ENCODE results near the gene OGFOD1. TPM values are rescaled to one million over a fixed set of nuclear protein-coding genes. Genes with fewer than 3 reads are reported as not detected.
A peak's percentile ranks its signal among the peaks of the same experiment; 100 is the strongest.

OGFOD1 gene
- 50.0 and 95.0 TPM in 2 replicates for total RNA-seq (ENCODE audit: low replicate concordance)

DNA sequence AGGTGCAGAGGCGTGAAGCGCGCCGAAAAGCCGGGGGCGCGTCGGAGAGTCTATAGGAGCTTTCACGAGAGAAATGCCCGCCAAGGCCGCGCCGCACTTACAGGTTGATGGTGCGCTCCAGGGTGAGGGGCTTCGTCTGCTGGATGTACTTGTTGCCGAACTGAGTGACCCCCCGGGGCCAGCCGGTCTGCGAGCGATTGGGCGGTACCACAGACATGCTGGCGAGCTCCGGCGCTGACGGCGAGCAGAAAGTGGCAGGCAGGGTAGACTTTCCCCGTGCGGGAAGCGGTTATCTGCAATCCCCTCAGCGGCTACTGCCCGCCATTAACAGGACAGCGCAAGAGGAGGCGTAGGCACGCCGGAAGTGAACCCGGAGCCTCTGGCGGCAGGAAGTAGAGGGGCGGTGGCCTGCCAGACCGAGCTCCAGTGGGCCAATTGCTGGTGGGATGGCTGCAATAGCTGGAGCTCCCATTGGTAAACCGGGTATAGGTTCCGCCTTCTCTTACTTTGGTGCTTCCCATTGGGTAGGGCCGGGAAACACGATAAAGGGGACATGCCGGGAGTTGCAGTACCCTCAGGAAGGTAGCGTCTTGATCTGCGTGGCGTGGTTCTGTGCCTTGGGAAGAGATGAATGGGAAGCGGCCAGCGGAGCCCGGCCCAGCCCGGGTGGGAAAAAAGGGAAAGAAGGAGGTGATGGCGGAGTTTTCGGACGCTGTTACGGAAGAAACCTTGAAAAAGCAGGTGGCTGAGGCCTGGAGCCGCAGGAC lies at the start of gene OGFOD1, which contains the start of gene NUDT21:
Gene OGFOD1, plus strand, starts transcription at position 569 of the 767 bp plus-strand sequence. Its CDS starts 59 bp downstream, at position 628.
Gene NUDT21, minus strand, starts transcription at position 347 of the 767 bp plus-strand sequence. Its CDS starts 130 bp downstream, at position 217.
- peak within 1 kb of the TSS; percentile 94 for H3K4me3 ChIP-seq (ENCODE audit: low read depth, low read length)
- TF ChIP-seq, protein P1, sequence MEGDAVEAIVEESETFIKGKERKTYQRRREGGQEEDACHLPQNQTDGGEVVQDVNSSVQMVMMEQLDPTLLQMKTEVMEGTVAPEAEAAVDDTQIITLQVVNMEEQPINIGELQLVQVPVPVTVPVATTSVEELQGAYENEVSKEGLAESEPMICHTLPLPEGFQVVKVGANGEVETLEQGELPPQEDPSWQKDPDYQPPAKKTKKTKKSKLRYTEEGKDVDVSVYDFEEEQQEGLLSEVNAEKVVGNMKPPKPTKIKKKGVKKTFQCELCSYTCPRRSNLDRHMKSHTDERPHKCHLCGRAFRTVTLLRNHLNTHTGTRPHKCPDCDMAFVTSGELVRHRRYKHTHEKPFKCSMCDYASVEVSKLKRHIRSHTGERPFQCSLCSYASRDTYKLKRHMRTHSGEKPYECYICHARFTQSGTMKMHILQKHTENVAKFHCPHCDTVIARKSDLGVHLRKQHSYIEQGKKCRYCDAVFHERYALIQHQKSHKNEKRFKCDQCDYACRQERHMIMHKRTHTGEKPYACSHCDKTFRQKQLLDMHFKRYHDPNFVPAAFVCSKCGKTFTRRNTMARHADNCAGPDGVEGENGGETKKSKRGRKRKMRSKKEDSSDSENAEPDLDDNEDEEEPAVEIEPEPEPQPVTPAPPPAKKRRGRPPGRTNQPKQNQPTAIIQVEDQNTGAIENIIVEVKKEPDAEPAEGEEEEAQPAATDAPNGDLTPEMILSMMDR (IDR thresholded peaks at IDR 0.05; ENCODE audit: insufficient read depth, low read length): no peak
- DNase-seq (ENCODE audit: low read depth): peak; percentile 98

DNA sequence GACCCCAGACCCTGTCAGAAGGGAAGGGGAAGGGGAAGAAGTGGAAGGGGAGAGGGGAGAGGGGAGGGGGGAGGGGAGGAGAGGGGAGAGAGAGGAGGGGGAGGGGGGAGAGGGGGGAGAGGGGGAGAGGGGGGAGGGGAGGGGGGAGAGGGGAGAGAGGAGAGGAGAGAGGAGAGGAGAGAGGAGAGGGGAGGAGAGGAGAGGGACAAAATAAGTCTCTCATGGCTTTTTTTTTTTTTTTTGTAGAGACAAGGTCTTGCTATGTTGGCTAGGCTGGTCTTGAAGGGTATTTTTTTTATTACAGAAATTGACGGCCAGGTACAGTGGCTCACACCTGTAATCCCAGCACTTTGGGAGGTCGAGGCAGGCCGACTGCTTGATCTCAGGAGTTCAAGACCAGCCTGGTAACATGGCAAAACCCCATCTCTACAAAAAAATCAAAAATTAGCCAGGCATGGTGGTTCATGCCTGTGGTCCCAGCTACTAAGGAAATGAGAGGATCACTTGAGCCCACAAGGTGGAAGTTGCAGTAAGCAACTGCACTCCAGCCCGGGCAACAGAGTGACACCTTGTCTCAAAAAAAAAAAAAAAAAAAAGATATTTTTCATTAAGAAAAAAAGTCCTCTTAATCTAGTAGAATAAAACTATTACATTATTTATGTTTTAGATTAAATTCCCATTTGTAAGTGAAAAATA lies 45.2 kb upstream of the OGFOD1 start:
- TF ChIP-seq, protein P1 (IDR thresholded peaks at IDR 0.05; ENCODE audit: insufficient read depth, low read length): no peak
- no peak for DNase-seq (ENCODE audit: low read depth)
- H3K4me3 ChIP-seq (ENCODE audit: low read depth, low read length): no peak overlapping the region

DNA sequence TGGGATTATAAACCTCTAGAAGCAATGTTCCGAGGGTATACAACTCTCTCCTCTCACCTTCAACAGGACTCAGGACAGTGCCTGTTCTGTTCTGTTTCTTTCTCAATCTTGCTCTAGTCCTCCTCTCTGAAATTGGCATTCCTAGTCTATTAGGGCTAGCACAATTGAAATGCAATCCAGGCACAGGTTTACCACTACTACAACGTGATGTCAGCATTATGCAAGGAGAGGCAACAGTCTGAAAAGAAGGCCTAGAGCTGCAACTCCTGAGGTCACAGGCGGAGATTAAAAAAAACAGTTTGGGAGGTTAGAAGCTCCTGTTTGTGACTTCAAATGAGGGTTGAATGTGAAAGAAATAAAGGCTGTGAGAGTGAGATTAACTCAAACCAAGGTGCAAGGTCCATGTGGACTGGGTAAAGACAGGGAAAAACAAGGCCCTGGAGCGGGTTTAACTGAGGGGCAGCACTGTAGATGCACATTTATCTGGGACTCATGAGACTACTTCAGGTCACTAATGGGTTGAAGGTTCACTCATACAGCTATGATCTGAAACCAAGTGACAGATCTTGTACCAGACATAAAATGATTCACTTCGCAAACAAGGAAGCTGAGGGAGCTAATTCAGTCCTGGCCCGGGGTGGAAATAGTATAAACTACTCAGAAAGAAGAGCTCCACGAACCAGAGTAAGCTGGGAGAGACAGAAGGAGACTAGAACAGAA lies 42.8 kb upstream of the OGFOD1 start:
- DNase-seq (ENCODE audit: low read depth): no peak
- no peak overlapping the region for H3K4me3 ChIP-seq (ENCODE audit: low read depth, low read length)
- TF ChIP-seq, protein P1 (IDR thresholded peaks at IDR 0.05; ENCODE audit: insufficient read depth, low read length): no peak

DNA sequence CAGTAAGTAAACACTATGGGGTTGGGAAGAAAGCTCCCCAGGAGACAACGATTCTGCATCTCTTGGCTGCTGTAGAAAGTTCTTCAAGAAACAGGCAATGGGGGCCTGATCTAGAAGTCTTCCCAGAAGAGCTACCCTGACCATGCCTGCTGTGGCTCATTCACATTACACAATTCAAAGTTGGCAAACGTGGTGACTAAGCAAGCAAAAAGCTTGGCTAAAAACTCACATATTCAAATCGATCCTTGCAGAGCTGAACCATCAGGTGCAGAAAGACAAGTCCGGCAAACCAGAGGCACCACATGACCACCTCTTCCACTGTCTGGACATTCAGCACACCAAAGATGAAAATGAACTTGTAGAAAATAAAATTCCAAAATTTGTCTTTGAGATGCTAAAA lies 42.2 kb upstream of the OGFOD1 start:
- TF ChIP-seq, protein P1 (IDR thresholded peaks at IDR 0.05; ENCODE audit: insufficient read depth, low read length): no peak
- no peak overlapping the region for H3K4me3 ChIP-seq (ENCODE audit: low read depth, low read length)
- DNase-seq (ENCODE audit: low read depth): peak; percentile 35

DNA sequence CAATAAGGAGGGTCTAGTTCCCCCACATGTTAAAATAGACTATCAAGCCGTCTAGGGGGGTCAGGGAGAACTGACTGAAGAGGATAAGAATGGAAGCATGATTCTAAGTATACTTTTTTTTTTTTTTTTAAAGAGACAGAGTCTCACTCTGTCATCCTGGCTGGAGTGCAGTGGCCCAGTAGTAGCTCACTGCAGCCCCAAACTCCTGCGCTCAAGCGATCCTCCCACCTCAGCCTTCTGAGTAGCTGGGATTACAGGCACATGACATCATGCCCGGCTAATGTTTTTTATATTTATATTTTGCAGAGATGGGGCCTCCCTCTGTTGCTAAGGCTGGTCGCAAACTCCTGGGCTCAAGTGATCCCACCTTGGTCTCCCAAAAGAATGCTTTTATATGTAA lies 40.2 kb upstream of the OGFOD1 start:
- TF ChIP-seq, protein P1 (IDR thresholded peaks at IDR 0.05; ENCODE audit: insufficient read depth, low read length): no peak
- no peak for DNase-seq (ENCODE audit: low read depth)

DNA sequence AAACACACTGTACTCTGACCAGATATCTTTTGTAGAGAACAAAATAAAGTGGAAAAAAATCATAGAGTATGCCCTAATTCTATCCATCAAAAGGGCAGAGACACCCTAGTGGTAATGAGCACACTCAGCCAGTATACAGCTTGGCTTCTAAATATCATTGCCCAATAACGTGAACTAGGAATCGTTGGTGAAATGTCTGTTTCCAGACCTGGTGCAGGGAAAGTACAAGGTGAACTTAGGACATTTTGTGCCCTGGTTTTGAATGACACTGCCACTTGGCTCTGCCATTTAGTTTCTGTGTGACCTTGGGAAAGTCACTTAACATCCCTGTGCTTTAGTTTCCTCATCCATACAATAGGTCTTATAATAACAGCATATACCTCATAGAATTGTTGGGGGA lies 39.7 kb upstream of the OGFOD1 start:
- TF ChIP-seq, protein P1 (IDR thresholded peaks at IDR 0.05; ENCODE audit: insufficient read depth, low read length): no peak
- no peak for DNase-seq (ENCODE audit: low read depth)

More for the DNA sequence above, 40.2 kb upstream of the OGFOD1 start:
- no peak overlapping the region for H3K4me3 ChIP-seq (ENCODE audit: low read depth, low read length)

More for the DNA sequence above, 39.7 kb upstream of the OGFOD1 start:
- H3K4me3 ChIP-seq (ENCODE audit: low read depth, low read length): no peak overlapping the region

All from fibroblast of the aortic adventitia (primary cell).